ENCODE data around the gene SYS1. TPM values are rescaled to one million over a fixed set of nuclear protein-coding genes. Genes with fewer than 3 reads are reported as not detected.
"Not testable (repeated sequence)": the region's sequence is repeated elsewhere in the genome, so short reads cannot be mapped to it uniquely, and the experiment has no call there.

Gene SYS1
- total RNA-seq, 1 donor from 2014 or later = 25.6 TPM

DNA sequence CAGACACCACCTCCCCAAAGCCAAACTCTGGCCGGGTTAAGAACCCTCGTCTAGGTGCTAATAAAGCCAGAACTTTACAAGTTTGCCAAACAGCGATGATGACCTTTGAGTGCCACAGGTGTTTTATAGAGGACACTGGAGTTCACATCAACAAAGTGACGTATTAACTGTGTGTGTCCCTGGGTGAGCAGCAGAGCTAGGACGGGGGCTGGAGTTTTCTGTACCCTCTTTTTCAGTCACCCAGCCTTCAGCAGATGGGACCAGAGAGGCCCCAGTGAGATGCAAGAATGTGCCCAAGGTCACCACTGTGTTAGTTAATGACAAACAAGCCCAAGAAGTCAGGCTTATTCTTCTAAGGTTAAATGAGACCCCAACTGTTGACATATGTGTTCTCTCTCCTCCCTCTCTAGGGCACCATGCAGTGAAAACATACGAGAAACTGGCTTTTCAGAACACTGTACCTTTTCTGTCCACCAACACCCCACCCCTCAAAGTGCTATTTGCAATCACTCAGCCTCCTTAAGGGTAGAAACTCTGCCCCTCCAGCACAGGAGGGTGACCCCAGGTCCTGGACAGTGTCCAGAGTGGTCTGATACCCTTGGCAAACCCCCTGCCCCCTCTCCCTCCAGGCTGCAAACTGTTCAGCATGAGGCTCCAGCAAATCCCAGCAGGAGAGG, 20.0 kb upstream of the SYS1 start:
- Mint-ChIP-seq H3K4me3 (peak overlapping the region; percentile 39), H3K4me1 (ENCODE audit: low read depth) (peaks cover 87% of the 10 kb centered on the region), H3K27me3 (ENCODE audit: insufficient read depth) (no peaks in the 10 kb centered on the region), H3K36me3 (ENCODE audit: low read depth) (peaks cover 50% of the 10 kb centered on the region), H3K27ac (no peak overlapping the region), H3K9me3 (no peaks in the 10 kb centered on the region)
- intact Hi-C loops (cut with micrococcal nuclease) = no loop called here
- DNase-seq (ENCODE audit: low spot score) = no peak

DNA sequence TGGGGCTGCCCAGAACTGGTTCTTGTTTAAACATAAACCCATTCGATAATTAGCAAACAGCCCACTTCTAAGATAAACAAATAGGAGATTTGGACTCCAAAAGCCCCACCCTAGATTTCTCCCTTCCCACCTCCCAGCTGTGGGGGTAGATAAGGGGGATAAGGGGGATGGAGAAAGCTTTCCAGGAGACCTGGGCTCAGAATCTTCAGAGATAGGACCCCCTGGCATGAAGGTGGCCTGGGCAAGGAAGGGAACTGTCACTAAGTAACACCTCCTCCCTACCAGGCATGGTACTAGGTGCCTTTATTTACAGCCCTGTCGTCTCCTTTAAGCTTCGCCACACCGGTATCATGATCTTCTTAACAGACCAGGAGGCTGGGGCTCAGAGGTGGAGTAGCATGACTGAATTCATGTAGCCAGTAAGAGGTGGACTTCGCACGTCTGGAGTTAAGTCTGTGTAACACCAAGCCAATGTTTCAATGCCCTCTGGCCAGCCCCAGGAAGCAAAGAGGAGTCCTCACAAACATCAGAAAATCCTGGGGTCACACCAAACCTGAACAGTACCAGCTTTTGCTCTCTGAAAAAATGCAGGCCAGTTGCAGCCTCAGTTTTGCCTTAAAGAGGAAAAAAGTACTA, 19.3 kb upstream of the SYS1 start:
- DNase-seq (ENCODE audit: low spot score) = no peak
- Mint-ChIP-seq H3K9me3 (no peaks in the 10 kb centered on the region), H3K27ac (peak overlapping the region; percentile 12), H3K4me1 (ENCODE audit: low read depth) (peaks cover 87% of the 10 kb centered on the region), H3K4me3 (peak overlapping the region; percentile 98), H3K36me3 (ENCODE audit: low read depth) (peaks cover 50% of the 10 kb centered on the region), H3K27me3 (ENCODE audit: insufficient read depth) (no peaks in the 10 kb centered on the region)
- intact Hi-C loops (cut with micrococcal nuclease) = no loop called here

DNA sequence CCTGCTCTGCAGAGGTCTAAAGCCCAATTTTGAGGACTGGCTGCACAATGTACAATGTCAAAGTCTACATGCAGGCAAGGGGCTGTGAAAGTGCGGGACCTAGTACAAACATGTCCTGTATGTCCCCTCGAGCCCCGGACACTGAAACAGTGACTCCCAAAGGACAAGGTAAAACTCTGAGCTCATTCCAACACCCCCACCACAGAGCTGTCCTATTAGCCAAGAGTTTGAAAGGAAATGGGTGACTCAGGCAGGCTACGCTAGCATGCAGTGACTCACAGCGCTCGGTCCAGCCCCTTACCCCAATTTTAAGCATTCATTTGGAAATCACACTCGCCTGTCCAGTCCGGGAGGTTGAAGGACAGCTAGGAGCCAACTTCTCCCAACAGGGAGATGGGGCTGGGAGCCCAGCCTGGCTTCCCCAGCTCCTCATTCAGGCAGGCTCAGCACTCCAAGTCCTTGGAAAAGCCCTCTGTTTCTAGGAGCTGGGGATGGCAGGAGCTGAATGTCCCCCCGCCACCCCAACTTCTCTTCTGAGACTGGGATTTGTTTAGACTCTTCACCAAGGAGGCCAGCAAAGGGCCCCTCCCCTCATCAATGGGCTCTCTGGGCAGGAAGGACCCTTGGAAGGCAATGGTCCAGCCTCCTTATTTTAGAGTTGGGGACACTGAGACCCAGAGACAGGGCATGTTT, 18.6 kb upstream of the SYS1 start:
- H3K4me1 Mint-ChIP-seq (ENCODE audit: low read depth) = peaks cover 82% of the 10 kb centered on the region
- peak overlapping the region; percentile 98 for H3K4me3 Mint-ChIP-seq
- DNase-seq (ENCODE audit: low spot score) = no peak
- no peaks in the 10 kb centered on the region for H3K9me3 Mint-ChIP-seq
- H3K27ac Mint-ChIP-seq = peak overlapping the region; percentile 48
- intact Hi-C loops (cut with micrococcal nuclease) = no loop called here
- no peaks in the 10 kb centered on the region for H3K27me3 Mint-ChIP-seq (ENCODE audit: insufficient read depth)
- peaks cover 46% of the 10 kb centered on the region for H3K36me3 Mint-ChIP-seq (ENCODE audit: low read depth)

DNA sequence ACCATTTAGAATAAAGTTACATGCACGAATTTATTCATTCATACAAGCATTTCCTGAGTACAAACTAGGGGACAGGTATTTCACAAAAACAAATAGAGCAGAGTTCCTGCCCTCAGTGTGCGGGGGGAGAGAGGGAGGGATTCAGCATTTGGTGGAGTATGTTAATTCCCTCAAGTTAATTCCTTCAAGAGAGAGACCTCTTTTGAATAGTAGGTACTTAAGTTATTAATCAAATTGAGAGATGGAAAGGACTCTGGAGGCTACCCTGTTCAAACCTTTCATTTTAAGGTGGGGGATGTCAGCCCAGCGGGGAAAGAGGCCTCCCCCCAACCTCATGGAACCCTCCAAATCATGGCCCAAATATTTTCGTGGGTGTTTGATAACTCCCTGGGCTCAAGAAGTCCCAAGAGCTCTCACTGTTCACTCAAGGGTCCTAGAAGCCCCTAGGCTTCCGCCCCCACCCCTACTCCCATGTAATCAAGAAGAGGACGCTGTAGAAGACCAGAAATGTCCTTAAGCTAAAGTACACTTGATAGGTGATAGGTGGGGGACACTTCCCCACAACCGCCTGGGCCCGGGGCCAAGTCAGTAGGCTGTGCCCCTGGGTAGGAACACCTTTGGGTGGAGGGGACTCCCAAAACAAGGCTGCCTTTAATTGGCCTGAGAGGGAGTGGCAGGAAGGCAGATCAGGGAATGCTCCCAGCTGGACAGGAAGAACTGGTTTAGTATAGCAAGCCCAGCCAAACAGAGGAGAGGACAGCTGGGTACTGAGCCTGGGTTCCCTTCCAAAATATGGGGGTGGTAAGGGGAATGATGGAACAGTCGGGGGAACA, 17.6 kb upstream of the SYS1 start:
- peaks cover 79% of the 10 kb centered on the region for H3K4me1 Mint-ChIP-seq (ENCODE audit: low read depth)

DNA sequence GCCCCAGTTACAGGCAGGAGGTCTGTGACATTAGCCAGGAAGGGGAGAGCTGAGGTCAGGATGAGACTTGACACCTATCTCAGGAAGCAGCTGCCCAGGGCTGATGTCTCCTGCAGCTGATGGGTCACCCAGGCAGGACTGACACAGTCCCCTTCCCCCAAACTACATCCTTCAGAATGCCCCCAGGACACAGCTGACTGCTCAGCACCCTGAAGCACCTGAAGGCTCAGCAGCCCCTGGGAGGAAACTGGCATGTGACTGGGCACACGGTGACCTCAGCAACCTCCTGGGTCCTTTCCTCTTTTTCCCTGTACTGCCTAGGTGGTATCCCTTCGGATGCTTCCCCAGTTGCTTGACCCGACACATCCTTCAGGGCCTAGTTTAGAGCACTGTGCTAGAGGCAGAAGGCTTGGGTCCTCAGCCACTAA, 16.7 kb upstream of the SYS1 start:
- H3K36me3 Mint-ChIP-seq (ENCODE audit: low read depth) = peaks cover 35% of the 10 kb centered on the region
- H3K9me3 Mint-ChIP-seq = no peaks in the 10 kb centered on the region
- H3K27ac Mint-ChIP-seq = peak overlapping the region; percentile 57
- DNase-seq (ENCODE audit: low spot score) = no peak
- peak overlapping the region; percentile 98 for H3K4me3 Mint-ChIP-seq
- intact Hi-C loops (cut with micrococcal nuclease) = no loop called here
- peaks cover 74% of the 10 kb centered on the region for H3K4me1 Mint-ChIP-seq (ENCODE audit: low read depth)
- no peaks in the 10 kb centered on the region for H3K27me3 Mint-ChIP-seq (ENCODE audit: insufficient read depth)

More for the DNA sequence above, 17.6 kb upstream of the SYS1 start:
- Mint-ChIP-seq H3K27me3 (ENCODE audit: insufficient read depth) (no peaks in the 10 kb centered on the region), H3K4me3 (peak overlapping the region; percentile 98), H3K9me3 (no peaks in the 10 kb centered on the region), H3K36me3 (ENCODE audit: low read depth) (peaks cover 42% of the 10 kb centered on the region), H3K27ac (peak overlapping the region; percentile 68)
- DNase-seq (ENCODE audit: low spot score) = no peak
- intact Hi-C loops (cut with micrococcal nuclease) = no loop called here

DNA sequence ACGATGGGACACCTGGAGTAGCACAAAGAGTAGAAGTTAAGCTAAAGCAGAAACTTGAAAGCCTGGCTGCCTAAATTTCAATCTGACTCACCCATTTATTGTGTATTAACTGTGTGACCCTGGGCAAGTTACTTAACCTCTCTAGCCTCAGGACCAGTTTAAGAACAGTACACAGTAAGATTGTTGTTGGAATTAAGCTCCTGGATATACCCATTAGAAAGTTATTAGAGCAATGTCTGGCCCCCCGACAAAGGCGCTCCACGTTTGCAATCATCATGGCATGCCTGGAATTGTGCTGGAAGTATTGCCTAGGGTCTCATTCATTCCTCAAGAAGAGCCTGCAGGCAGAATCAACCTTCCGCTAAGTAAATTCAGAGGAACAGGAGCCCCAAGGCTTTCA, 16.1 kb upstream of the SYS1 start:
- intact Hi-C loops (cut with micrococcal nuclease) = no loop called here
- no peaks in the 10 kb centered on the region for H3K27me3 Mint-ChIP-seq (ENCODE audit: insufficient read depth)
- peak overlapping the region; percentile 98 for H3K4me3 Mint-ChIP-seq
- no peak for DNase-seq (ENCODE audit: low spot score)
- H3K27ac Mint-ChIP-seq = peak overlapping the region; percentile 57
- H3K36me3 Mint-ChIP-seq (ENCODE audit: low read depth) = peaks cover 35% of the 10 kb centered on the region
- H3K4me1 Mint-ChIP-seq (ENCODE audit: low read depth) = peaks cover 69% of the 10 kb centered on the region
- H3K9me3 Mint-ChIP-seq = no peaks in the 10 kb centered on the region

DNA sequence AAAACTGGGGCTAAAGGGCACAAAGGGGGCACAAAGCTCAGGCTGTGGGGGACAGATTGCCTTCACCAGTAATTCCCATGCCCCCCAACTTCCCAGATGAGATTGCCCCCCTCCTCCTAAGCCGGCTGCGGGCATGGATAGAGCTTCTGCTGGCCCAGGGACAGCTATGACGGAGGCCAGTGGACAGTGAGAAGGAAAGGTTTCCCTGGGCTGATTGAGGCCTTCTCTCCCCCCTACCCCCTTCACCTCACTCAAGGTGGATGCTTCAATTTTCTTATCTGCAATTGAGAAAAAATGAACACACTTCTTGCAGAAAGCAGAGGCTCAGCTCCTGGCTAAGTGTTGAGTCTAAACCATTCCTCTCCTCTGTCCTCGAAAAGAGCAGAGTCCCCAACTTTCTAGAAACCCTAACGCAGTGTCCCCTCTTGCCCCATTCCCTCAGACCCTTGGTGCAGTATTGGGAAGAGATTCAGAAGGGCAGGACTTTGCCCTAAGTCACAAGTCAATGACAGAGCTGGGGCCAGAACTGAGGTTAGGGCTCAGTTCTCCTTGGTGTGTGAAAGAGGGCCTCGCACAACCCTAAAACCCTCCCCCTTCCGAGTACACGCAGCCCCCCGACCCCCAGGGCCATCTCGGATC, 15.5 kb upstream of the SYS1 start:
- intact Hi-C loops (cut with micrococcal nuclease) = no loop called here
- Mint-ChIP-seq H3K4me3 (peak overlapping the region; percentile 98), H3K36me3 (ENCODE audit: low read depth) (peaks cover 35% of the 10 kb centered on the region), H3K9me3 (no peaks in the 10 kb centered on the region), H3K4me1 (ENCODE audit: low read depth) (peaks cover 63% of the 10 kb centered on the region), H3K27me3 (ENCODE audit: insufficient read depth) (no peaks in the 10 kb centered on the region), H3K27ac (peak overlapping the region; percentile 57)
- DNase-seq (ENCODE audit: low spot score) = no peak

DNA sequence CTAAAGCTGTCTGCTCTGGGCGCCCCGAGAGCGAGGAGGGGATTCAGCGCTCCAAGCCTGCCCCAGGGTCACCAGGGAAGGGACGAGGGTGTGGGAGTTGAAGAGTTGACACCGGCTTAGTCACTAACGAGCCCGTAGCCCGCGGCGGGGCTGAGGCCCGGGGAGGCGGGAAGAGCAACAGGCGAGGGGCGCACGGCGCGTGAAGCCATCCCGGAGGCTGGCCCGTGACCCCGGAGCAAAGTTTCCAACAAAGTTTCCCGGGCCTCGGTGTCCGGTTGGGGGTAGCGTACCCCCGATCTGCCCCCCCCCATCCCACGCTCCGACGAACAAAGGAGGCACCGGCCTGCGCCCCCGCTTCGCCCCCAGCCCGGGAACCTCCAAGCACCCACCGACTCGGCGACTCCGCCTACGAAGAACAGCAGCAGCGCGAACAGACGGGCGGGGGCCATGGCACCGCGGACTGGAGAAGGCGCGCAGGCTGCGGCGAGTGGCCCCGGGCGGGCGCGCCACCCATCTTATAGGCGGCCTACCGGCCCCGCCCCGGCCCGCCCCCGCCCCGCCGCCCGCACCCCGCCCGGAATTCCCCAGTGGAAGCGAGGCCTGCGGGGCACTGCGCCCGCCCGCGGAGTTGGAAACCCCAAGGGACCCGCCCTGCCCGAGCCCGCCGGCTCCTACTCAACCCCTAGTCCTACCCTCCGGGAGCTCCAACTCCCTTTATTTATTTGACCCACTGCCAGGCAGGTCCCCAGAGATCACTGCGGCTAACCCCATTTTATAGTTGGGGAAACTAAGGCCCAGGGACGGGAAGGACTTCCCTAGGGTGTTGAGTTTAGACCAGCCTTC, 14.8 kb upstream of the SYS1 start, which contains the start of gene SDC4:
Gene SDC4, minus strand, starts transcription at position 489 of the 843 bp plus-strand sequence. Its CDS starts 40 bp downstream, at position 449.
- Mint-ChIP-seq H3K27ac (peak within 1 kb of the TSS; percentile 80), H3K27me3 (ENCODE audit: insufficient read depth) (no peaks in the 10 kb centered on the region), H3K4me1 (ENCODE audit: low read depth) (peaks cover 57% of the 10 kb centered on the region), H3K4me3 (peak within 1 kb of the TSS; percentile 98), H3K9me3 (no peaks in the 10 kb centered on the region), H3K36me3 (ENCODE audit: low read depth) (peaks cover 32% of the 10 kb centered on the region)
- intact Hi-C loops (cut with micrococcal nuclease) = loop anchor here (1.0 kb wide), 2 partner anchors 9 to 15 kb away; partner anchors contain the start of gene SYS1
- DNase-seq (ENCODE audit: low spot score) = peak; percentile 71

DNA sequence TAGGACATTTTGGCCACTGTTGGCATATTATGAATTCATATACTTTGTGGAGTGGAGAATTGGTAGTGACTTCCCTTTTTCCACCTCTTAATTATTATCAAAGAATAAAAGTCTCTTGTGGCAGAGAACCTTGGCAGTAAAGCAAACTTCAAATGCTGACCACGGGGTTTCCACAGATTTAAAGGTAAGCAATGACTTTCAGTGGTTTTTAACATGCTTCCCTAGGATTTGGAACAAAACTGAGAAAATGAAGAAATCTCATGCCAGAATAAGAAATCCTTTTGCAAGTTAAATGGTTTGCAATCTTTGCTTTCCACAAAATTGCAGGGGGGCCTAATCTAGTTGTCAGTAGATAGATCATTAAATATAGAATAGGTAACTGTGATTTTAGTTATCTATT, 12.7 kb upstream of the SYS1 start:
- H3K4me3 Mint-ChIP-seq = no peak overlapping the region
- no peaks in the 10 kb centered on the region for H3K27me3 Mint-ChIP-seq (ENCODE audit: insufficient read depth)
- no peak for DNase-seq (ENCODE audit: low spot score)
- intact Hi-C loops (cut with micrococcal nuclease) = no loop called here
- no peak overlapping the region for H3K27ac Mint-ChIP-seq
- peaks cover 18% of the 10 kb centered on the region for H3K36me3 Mint-ChIP-seq (ENCODE audit: low read depth)
- peaks cover 58% of the 10 kb centered on the region for H3K4me1 Mint-ChIP-seq (ENCODE audit: low read depth)
- H3K9me3 Mint-ChIP-seq = no peaks in the 10 kb centered on the region

DNA sequence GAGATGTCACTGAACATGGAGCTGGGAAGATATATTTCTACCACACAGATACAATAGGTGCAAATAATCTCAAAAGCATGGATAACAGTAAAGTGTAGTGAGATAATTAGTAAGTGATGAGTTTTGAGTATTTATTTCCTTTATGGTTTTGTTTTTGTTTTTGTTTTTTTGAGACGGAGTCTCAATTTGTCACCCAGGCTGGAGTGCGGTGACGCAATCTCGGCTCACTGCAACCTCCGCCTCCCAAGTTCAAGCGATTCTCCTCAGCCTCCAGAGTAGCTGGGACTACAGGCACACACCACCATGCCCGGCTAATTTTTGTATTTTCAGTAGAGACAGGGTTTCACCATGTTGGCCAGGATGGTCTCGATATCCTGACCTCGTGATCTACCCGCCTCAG, 12.2 kb upstream of the SYS1 start:
- peaks cover 15% of the 10 kb centered on the region for H3K36me3 Mint-ChIP-seq (ENCODE audit: low read depth)
- H3K27ac Mint-ChIP-seq; H3K27me3 Mint-ChIP-seq (ENCODE audit: insufficient read depth); H3K9me3 Mint-ChIP-seq; DNase-seq (ENCODE audit: low spot score); intact Hi-C loops (cut with micrococcal nuclease); H3K4me3 Mint-ChIP-seq: not testable (repeated sequence)
- H3K4me1 Mint-ChIP-seq (ENCODE audit: low read depth) = peaks cover 58% of the 10 kb centered on the region

DNA sequence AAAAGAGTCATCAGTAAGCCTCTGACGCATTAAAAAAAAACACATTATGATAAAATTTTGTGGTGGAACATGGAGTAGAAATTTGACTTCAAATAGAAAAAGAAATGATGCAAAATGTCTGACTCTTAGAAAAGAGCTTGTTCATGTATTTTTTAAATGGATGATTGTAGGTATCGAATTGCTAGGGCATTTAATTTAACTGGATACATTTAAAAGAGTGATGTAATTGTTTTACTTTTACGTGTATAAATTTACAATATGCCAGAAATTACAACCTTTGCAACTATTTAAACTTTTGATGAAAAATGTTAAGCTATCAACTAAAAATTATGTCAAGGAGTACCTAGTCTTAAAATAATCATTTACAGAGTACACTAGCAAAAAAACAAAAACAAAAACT, 10.2 kb upstream of the SYS1 start:
- DNase-seq (ENCODE audit: low spot score) = no peak
- no peak overlapping the region for H3K27ac Mint-ChIP-seq
- intact Hi-C loops (cut with micrococcal nuclease) = no loop called here

More for the DNA sequence above, 10.2 kb upstream of the SYS1 start:
- H3K4me1 Mint-ChIP-seq (ENCODE audit: low read depth) = peaks cover 55% of the 10 kb centered on the region
- peaks cover 1% of the 10 kb centered on the region for H3K36me3 Mint-ChIP-seq (ENCODE audit: low read depth)
- H3K9me3 Mint-ChIP-seq = no peaks in the 10 kb centered on the region
- no peaks in the 10 kb centered on the region for H3K27me3 Mint-ChIP-seq (ENCODE audit: insufficient read depth)
- no peak overlapping the region for H3K4me3 Mint-ChIP-seq
